H1 (cell line): ENCODE measurements around the gene SVIP.

Source experiments
- CEBPB ChIP-seq: IDR thresholded peaks from 2 replicates; pipeline ENCODE4 v1.6.1; 2012; ENCODE audit warnings: low read depth, low read length
- CTCF ChIP-seq, 3 experiments: IDR thresholded peaks; 1 replicate in 2 of 3; 2 replicates in 1 of 3; pipeline versions ENCODE4 v1.5.1 to v1.6.1; 2011; ENCODE audit warnings: low read length in 3 of 3, mild to moderate bottlenecking in 3 of 3, inconsistent platforms in 2 of 3, low read depth in 1 of 3, moderate library complexity in 1 of 3; ENCODE audit not compliant: insufficient read depth in 1 of 3; ENCODE audit errors: control extremely low read depth in 1 of 3
- EGR1 ChIP-seq: IDR thresholded peaks from 2 replicates; pipeline ENCODE4 v1.6.1; 2011; ENCODE audit warnings: low read depth, low read length, borderline replicate concordance
- MAFK ChIP-seq: IDR thresholded peaks from 2 replicates; pipeline ENCODE4 v1.6.1; 2012; ENCODE audit warnings: low read depth, mild to moderate bottlenecking, improper control_type of control experiment, low read length
- SIN3A ChIP-seq, 2 experiments: IDR thresholded peaks in 1 of 2; conservative IDR thresholded peaks in 1 of 2; 2 replicates each; pipeline ENCODE4 v1.6.1; 2011 to 2012; ENCODE audit warnings: low read length in 2 of 2, improper control_type of control experiment in 1 of 2, low read depth in 1 of 2, mild to moderate bottlenecking in 1 of 2
- SRF ChIP-seq: IDR thresholded peaks from 2 replicates; pipeline ENCODE4 v1.6.1; 2011; ENCODE audit warnings: mild to moderate bottlenecking, low read depth, low read length, moderate library complexity
- TCF12 ChIP-seq: IDR thresholded peaks from 2 replicates; pipeline ENCODE4 v1.6.1; 2011; ENCODE audit warnings: low read depth, mild to moderate bottlenecking, low read length
- ZNF274 ChIP-seq: IDR thresholded peaks from 2 replicates; pipeline ENCODE4 v1.7.0; 2012; ENCODE audit warnings: low read length, borderline replicate concordance; ENCODE audit errors: extremely low read depth

- TF ChIP-seq CTCF (IDR thresholded peaks at IDR 0.05; ENCODE audit: control extremely low read depth in 1 of 3, insufficient read depth in 1 of 3, low read depth in 1 of 3, low read length in 3 of 3) (no peak), TCF12 (no peak), EGR1 (no peak), CEBPB (no peak), SRF (no peak), SIN3A (conservative IDR thresholded peaks at IDR 0.05 in 1 of 2, IDR thresholded peaks at IDR 0.05 in 1 of 2; ENCODE audit: low read depth in 1 of 2, low read length in 2 of 2) (no peak), ZNF274 (no peak), MAFK (no peak)
Observed at GRCh38 chr11:22802861-22803260, 26.7 kb downstream of the SVIP start.
